Hypothalamus (tissue), 51 donors: ENCODE measurements around the gene SLC6A3.

Experiments used
- DNase-seq, 51 donors: peaks; one replicate each; lab custom pipeline; 2025; lab: John Stamatoyannopoulos, UW

SLC6A3 gene

DNA sequence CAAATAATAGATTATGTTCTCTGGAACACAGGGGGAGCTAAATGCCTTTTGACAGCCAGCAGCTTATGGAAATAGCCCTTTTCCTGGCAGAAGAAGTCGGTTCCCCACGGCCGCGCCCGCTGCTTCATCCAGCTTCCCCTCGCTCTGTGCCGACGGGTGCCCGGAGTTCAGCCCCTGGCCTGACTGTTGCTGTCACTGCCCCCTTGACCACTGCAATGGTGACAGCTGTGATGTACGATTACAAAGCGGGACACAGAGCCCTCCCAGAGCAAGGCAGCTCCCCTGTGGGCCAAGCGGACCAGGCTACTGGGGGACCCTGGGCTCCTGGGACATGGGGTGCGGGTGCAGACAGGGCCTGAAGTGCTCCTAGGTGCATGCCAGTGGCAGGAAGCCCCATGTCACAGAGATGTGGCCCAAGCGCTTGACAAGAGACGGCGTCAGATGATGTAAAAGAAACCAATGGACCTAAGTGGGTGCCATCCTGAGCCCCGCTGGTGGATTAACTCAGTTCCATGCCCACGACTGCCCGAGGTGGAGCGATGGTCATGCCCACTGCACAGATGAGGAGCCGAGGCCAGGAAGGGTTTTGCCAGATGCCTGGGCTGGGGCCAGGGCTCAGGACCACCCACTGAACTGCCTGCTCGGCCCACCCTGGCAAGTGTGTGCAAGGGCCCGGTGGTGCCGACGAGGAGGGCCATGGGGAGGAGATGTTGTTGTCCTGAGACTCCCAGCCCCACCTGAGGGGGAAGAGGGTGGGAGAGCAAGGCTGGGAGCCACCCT is 87.1 kb downstream of the SLC6A3 start:
- DNase-seq = no peak

GRCh38 chr5:1356873-1357787 is 88.1 kb downstream of the SLC6A3 start:
- DNase-seq = no peak

DNA sequence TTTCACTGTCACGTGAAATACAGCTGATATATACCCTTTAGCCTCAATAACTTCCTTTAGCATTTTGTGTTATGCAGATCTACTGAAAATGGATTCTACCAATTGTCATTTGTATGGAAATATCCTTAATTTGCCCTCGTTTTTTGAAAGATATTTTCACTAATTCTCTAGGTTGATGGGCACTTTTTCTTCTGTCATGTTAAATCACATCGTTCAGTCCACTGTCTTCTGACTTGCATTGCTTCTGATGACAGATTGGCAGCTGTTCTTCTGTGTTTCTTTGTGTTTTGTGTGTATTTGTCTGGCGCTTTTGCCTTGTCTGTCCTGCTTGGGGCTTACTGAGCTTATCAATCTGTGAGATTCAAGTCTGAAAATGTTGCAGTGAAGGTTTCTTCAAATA is 90.7 kb downstream of the SLC6A3 start:
- DNase-seq = no peak

DNA sequence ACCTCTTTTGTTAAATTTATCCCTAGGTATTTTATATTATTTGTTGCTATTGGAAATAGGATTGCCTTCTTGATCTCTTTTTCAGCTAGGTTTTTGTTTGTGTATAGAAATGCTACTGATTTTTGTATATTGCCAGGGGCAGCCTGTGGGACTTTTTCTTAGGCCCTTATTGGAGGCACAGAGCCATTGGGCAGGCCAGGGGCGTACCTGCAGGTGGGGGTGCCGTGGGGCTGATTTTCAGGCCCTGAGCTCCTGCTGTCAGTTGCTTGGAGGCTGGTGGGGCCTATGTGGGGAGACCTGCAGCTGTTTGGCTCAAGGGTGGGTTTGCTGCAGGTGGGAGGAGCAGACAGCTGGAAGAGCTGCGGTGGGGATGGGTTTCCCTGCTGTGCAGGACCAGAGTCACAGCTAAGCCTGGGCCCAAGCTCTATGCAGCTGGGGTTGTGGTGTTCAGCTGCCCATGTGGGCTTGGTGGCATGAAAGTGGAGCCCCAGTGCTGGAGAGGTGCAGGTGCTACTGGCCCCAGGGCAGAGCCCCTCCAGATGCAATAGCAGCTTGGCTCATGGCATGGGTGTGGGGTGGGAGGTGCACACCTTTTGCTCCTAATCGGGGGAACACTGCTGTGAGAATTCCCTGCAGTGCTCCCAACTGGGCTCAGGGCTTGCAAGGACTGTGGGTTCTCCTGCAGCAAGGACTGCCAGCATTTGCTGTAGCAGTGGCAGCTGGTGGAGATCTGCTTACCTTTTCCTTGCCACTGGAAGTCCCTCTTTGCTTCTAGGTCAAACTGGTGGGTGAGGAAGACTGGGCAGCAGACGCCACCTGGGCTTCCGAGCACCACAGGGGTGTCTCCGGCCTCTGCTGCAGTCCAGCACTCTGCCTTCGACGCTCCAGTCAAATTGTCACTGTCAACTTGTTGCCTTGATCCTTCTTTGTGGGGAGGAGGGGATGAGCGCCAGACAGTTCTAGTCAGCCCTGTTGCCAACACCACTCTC is 92.7 kb downstream of the SLC6A3 start:
- no peak for DNase-seq

GRCh38 chr5:1351156-1351555 is 94.1 kb downstream of the SLC6A3 start:
- peak in 21 of 51 donors; percentile 6 to 74 (median 43) for DNase-seq

- no peak for DNase-seq
Measured at GRCh38 chr5:1349246-1349645, 96.0 kb downstream of the SLC6A3 start.

DNA sequence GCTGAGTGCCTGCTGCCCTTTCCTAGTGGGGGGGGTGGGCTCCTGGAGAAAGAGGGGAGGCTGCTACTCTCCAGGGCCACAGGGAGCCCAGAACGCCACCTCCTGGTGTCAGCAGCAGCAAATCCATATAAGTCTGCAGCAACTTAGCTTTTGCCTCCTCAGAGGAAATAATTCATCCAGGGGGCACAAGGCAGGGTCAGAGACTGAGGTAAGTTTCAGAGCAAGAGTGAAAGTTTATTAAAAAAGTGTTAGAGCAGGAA is 96.3 kb downstream of the SLC6A3 start:
- no peak for DNase-seq

DNA sequence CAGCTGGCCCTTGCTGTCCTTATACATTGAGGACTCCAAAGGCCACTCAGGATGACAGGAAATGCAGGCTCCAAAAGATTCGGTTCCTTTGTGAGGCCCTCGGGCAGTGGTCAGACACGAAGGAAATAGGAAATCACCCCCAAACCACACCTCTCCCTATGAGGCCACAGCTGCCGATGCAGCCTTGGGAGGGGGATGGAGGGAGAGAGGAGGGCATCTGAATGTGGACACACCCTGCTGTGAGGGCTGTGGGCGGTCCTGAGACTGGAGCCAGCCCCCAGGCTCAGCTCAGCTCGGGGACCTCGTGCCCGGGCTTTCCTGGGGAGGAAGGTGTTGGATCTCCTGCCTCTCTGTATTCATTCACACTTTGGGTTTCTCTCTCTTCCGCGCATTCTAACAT is 97.7 kb downstream of the SLC6A3 start:
- DNase-seq = no peak

GRCh38 chr5:1346627-1347440 is 98.4 kb downstream of the SLC6A3 start:
- no peak for DNase-seq

GRCh38 chr5:1345876-1346626 is 99.2 kb downstream of the SLC6A3 start:
- DNase-seq = no peak

DNA sequence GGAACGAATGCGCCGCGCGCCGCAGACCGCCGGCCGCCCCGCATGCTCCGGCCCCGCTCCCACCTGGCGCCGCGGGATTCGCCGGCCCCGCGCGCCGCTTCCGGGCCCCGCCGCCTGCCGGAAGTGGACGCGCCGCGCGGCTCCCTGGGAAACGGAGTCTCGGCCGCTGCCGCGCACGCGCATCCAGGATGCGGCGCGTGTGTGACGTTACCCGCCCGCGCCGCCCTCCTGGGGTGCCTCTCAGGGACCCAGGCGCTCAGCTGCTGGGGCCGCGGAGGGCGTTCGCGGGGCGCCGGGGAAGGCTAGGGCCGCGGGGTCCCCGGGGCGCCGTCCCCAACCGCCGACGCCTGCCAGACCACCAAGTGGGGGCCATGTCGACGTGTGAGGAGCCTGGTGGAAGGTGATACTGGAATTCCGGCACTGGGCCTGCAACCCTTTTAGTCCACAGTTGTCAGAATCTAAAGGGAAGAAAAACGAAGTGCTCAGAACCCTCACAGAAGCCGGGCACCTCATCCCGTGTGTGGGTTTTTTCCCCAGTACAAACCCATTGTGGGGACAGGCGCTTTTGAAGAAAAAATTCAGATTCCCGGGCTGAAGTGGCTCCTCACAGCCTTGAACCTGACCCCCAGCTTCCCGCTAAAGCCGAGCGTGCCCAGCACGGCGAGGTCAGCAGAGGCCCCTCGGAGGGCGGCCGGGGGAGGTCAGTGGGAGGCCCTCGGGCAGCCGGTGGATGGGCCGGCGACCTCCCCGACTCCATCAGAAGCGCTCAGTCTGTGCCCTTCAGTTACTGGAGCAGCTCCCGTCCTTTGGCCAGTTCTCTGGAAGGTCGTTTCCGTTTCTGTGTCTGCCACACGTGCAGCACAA is 100.0 kb downstream of the SLC6A3 start, which contains the start of gene CLPTM1L:
Gene CLPTM1L (minus strand): TSS at position 125 of the 864 bp plus-strand sequence. CDS start 258 bp downstream, outside the sequence.
- DNase-seq = peak in 50 of 51 donors; percentile 27 to 89 (median 72)

- DNase-seq = peak in 3 of 51 donors; percentile 36 to 42 (median 41)
Measured at GRCh38 chr5:1343931-1344901, 101.0 kb downstream of the SLC6A3 start.

GRCh38 chr5:1343315-1343751 is 101.9 kb downstream of the SLC6A3 start:
- no peak for DNase-seq
